DMS79 (cell line): Measurements from ENCODE around the gene HIBADH.
A peak's percentile ranks its signal among the peaks of the same experiment; 100 is the strongest.
"Not testable (repeated sequence)": the region's sequence is repeated elsewhere in the genome, so short reads cannot be mapped to it uniquely, and the experiment has no call there.

ENCODE experiments used
- DNase-seq: peaks from one replicate; lab custom pipeline; 2025; lab: John Stamatoyannopoulos, UW

Gene HIBADH

DNA sequence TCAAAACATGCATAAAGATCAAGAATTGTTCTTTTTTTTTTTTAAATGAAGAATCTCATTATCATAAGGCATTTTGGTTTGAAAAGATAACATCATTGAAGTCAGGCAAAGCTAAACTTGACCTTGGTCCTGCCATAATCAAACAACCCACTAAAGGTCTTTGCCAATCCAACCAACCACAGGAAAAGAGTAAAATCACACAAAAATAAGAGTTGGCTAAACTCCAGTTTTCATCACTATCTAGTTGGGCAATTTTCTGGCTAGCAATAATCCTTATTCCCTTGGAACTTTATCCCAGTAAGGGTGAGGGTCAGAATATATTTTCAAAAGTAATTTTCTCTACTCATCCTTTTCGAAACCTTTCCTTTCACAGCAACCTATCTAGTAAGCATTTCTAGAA, 62.4 kb downstream of the HIBADH start:
- DNase-seq: no peak

DNA sequence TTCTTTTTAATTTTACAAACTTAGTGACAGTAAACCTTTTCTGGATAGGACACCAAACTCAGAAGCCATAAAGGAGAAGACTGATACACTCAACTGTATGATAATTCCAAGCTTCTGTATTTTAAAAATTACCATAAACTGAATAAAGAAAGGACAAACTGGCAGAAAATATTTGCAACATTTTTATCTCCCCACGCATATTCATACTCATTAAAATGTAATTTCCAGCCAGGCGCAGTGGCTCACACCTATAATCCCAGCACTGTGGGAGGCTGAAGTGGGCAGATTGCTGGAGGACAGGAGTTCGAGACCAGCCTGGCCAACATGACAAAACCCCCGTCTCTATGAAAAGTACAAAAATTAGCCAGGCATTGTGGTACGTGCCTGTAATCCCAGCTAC, 67.7 kb downstream of the HIBADH start:
- no peak for DNase-seq

DNA sequence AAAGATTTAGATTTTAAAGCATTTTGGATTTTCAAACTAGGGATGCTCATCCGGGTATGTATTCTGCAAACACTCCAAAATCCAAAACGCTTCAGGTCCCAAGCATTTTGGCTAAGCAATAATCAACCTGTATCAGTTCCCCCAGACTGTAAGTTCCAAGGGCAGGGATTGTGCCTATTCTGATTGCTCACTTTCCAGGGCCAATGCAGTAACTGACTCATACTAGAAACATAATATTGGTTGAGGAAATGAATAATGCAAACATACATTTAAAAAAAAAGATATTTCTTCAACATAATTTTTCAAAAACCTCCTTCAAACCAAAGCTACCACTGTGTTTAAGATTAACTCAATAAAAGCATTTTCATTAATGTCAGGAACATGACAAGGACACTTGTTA, 69.5 kb downstream of the HIBADH start:
- no peak for DNase-seq

DNA sequence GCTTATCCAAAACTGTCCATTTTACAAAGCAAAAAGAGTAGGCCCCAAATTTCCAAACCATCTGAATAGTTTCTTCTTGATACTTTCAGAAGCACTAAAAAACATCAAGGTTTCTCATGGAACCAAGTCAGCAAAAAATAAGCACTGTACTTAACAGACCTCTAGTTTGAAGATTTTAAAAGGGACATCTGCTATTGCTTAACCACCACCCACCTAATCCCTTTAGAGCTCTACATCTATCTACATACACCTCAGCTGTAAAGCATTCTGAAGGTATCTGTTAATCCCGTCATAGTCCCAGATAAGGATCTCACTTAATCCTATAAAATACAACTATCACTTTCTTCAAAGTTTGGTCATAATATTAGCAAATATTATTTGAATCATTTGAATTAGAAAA, 72.3 kb downstream of the HIBADH start:
- DNase-seq: no peak

DNA sequence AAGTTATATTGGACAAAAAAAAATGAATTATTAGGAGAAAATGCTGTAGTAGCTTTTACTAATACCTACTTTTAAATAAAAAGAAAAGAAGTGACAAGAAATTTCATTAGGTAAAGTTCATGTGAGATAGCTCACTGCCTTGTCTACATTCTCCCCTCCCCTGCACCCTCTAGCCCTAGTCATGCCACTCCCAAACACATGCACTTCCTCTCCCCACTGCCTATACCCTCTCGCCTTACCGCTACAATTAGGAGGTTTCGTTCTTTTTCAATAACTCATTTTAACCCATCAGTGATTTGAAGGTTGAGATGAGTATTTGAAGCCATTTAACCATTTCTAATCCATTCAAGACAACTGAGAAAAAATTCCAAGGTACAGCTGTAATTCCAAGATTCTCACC, 75.3 kb downstream of the HIBADH start:
- DNase-seq: no peak

DNA sequence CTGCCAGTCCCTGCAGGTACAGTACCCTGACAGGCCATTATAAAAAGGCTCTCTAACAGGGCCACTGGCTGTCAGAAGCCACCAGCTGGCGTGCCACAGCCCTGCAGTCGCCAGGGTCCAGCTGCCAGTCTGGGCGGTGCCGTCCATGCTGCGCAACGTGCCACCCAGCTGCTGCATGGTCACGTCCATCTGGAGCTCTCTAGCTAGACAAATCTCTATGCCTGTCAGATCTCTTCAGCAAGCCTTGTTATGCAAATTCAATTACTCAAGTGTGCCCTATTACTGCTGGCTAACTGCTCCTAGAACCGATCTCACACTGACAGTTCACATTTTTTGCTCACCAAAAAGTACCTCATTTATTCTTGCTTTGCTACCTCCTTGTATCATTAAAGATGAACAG, 75.9 kb downstream of the HIBADH start:
- DNase-seq: peak; percentile 53

DNA sequence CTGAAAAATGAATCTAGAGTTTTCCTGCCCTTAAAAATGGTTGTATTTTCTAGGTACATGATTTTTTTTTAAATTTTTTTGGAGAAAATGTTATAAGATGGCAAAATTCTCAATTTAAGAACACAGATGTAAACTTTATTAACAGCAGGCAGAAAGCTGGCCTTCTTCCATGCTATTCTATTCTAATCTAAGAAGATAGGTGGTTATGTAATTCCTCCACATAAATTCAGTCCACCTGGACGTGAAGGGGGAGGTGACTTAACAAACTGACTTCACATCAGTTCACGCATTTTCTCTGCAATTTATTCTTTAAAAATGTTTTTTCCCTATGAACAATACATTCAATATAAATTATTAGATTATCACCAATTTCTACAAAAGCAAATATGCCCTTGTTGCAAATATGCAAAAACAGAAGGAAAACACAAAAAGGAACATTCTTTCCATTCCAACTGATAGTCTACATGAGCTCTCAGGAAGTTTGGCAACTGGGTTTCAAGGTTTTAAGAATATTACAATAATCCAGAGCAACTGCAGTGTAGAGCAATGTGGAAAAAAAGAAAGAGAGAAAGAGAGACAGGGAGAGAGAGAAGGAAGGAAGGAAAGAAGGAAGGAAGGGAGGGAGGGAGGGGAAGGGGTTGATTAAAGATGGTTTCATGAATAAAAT, 76.8 kb downstream of the HIBADH start:
- no peak for DNase-seq

DNA sequence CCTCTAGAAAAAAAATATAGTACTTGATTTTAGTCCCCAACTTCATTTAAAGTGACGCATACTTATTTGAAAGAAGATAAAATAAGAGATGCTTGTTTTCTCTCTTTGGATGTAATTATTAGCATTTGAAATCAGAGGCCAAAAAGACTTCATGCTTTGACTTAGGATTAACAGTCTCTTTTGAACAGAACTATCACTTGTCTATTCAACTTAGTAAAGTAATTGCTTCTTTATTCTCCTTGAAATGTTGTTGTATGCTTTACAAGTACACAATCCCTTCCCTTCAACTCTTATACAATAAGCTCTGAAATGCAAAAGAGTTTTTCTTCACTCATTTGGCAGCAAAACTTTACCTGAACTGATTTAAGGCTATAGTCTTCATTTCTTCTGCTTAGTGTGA, 80.8 kb downstream of the HIBADH start:
- DNase-seq: no peak

DNA sequence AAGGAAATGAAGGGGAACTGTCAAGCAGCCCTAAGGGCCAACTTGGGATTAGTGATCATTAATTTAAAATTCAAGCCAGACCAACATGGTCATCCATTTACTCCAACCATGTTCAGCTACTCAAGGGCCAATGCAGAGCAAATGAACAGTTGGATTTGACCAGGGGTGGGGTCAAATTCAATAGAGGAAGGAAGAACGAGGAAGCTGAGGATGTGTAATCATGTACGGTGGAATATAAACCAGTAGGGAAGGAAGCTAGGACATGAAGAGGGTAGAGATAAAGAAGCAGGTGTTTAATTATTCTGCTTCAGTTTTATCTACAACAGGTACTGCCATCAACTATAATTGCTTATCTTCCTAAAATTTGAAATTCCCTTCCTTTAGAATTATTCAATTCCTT, 81.6 kb downstream of the HIBADH start:
- no peak for DNase-seq

DNA sequence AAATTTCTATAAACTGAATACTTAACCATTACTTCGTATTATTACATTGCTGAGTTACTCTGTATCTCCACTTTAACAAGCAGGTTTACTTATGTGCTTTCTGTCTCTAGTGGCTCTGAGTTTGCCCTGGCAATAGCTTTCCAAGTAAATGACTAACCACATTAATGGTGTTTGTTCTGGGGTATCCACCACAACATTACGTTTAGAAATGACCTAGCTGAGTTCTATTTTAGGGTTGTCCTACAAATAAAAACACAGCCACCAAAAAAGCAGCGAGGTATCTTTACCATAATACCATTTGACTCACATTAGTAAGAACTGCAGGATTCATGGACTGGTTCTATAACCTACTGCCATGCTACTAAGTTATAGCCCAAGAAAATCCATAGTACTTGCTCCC, 83.1 kb downstream of the HIBADH start:
- DNase-seq: no peak

DNA sequence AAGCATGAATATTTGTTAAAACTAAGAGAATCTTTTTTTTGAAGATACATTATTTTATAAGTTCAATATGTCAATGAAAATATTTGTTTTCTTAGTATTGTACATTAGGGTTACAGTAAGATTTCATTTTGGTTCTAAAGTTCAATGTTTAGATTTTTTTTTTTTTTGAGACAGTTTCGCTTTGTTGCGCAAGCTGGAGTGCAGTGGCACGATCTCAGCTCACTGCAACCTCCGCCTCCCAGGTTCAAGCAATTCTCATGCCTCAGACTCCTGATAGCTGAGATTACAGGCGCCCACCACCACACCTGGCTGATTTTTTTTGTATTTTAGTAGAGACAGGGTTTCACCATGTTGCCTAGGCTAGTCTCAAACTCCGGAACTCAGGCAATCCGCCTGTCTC, 84.5 kb downstream of the HIBADH start:
- not testable (repeated sequence) for DNase-seq

DNA sequence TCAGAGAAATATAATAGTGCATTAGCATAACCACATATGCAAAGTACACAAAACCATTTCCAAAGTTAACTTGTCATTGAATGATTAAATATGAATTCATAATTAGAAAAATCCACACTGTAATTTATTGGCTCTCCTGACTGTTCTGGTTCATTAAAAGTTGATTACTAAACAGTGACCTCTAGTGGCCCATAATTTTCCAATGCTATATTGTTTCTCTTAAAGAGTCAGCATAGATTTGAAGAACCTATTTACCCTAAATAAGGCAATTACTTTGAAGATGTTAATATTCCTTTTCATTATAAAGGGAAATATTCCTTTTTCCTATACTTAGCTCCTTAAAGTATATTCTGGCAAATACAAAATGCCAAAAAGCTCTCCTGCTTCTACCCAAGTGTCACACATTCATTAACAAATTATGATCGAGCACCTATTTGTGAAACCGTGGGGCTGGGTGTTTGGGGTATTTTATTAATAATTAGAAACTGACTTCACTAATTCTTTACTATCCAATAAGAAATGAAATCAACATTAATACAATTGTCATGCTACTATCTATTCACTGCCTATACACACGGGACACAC, 86.2 kb downstream of the HIBADH start:
- DNase-seq: no peak

DNA sequence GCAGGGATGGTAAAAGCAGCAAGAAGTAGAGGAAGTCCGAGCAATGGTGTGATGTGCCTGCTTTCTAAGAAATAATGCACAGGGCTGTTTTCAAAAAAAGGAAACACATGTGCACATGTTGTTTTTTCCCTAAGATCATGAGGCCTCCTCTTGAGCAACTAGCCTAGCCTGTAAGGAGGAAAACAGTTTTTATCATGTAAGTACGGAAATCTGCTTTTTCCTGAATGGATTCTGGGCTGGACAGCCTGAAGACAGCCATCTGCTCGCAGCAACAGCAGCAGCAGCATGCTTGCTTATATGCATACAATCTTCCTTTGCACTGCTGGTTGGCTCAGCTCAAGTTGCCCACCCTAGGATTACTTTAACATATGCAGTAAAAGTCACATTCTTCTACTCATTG, 87.1 kb downstream of the HIBADH start:
- DNase-seq: no peak

DNA sequence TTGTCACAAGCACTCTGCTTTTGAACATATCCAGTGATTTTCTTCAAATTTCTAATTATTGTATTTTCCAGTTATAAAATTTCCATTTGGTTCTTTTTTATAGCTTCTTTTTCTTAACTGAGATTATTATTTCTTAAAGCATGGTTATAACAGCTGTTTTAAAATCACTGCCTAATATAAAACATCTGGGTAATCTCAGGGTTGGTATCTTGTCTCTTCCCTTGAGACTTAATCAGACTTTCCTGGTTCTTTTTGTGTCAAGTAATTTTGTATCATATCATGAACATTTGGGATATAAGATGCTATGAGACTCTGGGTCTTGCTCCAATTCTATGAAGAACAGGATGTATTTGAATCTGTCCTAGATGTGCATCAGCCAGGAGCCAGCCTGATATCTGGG, 93.6 kb downstream of the HIBADH start:
- DNase-seq: no peak

DNA sequence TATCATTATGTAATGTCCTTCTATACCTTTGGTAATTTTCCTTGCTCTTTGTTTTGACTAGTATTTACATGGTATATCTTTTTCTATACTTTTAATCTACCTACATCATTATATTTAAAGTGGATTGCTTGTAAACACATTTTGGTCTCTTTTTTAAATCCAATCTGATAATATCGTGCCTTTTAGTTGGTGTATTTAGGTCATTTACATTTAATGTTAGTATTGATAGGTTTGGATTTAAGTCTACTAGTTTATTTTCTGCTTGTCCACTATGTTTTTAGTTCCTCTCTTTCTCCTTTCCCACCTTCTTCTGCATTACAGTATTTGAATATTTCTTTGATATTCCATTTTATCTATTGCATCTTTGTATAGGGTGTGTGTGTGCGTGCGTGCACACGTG, 95.4 kb downstream of the HIBADH start:
- no peak for DNase-seq

DNA sequence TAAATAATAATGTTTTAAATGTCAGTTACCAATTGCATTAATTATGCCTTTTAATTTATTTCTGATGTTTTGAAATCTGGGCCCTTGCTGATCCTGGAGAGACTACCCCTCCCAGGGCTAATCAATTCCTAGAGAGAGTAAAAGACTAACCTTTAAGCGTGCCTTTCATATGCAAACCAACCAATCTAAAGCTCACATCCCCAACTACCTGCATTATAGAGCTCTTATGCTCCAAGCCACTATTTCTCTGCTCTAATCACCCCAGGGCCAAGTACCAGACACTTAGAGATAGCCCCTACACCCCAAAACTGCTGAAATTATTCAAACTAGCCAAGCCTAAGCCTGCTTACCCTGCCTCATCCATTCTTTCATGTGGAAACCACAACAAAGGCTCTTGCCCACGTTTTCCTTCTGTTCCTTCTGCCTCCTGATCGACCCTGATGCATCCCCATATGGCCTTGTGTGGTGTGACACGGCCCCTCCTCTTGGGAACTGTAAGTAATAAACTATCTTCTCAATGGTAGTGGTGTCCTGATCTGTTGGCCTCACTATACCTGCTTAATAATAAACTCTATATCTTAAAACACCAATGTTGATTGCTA, 97.7 kb downstream of the HIBADH start:
- no peak for DNase-seq

DNA sequence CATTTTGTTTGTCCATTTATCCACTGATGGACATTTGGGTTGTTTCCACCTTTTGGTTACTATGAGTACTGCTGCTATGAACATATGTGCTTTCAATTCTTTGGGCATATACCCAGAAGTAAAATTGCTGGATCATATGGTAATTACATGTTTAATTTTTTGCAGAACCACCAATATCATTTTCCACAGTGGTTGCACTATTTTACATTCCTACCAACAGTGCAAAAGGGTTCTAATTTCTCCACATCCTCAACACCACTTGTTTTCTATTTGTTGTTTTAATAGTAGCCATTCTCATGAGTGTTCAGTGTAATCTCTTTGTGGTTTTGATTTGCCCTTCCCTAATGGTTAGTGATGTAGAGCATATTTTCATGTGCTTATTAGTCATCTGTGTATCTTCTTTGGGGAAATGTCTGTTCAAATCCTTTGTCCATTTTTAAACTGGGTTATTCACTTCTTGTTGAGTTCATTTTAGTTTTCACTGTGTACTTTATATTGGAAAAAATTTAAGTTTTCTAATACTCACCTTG, 101.9 kb downstream of the HIBADH start:
- no peak for DNase-seq

DNA sequence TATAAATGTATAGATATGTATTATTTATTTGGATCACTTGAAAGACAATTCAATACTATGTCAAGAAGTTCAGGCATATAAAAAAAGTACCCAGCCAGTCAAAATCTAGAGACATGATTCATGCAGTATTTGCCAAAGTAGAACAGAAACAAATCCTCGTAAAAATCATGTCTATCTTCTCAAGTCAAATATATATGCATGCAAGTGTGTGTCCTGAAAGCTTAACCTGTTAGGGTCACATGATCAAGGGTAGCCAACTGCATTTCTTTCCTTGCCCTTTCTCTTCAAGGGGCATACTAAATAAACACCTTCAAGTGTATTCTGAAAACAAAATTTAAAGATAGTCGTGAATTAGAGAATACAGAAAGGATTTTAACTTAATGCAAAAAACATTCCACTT, 107.0 kb downstream of the HIBADH start:
- DNase-seq: no peak

DNA sequence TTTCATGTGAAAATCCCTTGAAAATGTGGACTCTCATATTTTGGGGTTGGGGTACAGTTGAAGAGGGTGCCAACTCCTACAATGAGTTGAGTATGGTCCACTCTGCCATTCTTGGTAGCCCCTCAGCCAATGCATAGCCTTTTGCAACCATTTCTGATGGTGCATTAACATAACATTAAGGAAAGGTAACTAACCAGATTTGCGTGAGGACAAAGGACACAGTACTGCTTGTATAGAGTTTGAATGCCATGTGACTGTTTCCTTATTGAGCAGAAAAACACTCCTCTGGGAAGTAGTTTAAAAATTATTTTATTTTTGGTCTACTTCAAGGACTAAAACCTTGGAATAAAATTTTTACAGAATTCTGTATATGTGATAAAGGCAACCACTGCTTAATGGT, 107.9 kb downstream of the HIBADH start:
- DNase-seq: no peak

DNA sequence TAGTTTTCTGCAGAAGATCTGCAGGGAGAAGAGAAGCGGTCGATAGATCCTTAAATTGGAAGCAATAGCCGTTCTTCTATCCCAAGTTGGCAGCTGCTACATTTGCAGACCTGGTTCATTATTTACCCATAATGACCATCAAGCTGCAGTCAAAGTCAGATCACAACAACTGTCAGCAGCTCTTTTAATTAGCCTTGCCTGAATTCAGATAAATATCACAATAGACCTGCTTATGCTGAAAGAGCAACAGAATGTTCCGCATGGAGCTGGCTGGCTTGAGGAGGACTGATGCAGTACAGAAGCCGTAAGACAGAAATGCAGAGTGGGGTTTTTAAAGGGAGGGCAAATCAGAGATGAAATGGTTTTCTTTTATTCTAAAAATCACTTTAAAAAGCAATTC, 109.4 kb downstream of the HIBADH start:
- no peak for DNase-seq

DNA sequence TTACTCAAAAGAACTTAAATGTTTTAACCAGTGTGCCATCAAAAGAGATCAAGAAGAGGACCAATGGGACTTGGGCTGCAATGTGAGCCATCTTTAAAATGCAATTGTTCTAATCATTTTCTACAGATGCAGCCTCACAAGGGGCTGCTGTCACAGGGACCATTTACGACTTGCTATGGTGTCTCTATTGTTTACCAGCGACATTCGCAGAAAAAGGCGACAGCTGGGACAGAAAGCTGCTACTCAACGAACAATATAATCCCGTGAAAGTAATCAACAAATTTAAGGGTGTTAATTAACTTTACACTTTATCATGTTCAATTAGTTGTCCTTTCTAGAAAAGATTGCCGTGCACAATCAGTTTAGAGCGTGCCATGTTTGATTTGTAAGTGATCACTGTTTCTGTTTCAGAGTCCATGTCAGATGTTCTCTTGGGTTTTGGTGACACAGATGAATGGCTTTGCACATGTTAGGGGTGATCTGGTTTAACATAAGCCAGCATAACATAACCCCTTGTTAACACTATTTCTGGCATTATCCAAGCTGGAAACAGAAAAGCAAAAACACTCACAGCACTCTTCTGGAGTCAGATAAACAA, 110.8 kb downstream of the HIBADH start:
- DNase-seq: no peak

DNA sequence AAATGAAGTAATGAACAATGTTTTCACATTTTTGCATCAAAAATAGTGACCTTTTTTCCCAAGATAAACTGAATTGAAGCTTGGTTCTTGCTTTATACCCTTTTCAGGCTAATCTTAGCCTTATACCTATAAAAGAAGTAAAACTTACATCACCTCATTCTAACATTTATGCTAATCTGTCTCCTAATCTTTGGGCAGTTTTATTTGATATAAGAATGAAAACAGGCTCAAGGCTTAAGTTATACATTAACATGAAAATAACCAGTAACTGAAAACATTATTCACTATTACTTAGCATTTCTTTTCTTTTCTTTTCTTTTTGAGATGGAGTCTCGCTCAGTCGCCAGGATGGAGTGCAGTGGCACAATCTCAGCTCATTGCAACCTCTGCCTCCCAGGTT, 113.1 kb downstream of the HIBADH start:
- no peak for DNase-seq

DNA sequence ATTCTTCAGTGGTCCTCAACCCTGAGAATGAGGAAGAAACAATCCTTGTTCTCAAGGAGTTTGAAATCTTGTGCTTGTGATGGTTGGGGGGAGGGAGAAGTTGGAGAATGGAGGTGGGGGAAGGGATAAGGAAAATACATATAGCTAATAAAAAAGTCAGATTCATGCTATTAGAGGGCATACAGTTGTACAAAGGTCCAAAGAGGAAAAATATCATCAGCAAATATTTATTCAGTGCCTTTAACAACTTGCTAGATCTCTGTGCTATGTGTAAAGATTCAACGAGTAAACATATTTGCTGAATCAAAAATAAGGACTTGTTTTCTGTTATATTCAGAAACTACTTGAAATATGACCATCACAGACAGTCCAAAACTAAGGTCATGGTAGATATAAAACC, 114.4 kb downstream of the HIBADH start:
- DNase-seq: no peak
